HG03135 (cell line): Measurements from ENCODE around the gene IL24.

ENCODE experiments used
- ATAC-seq: cut with Tn5 transposase; IDR thresholded peaks from one replicate; pipeline ENCODE4 v1.9.1; 2021; ENCODE audit warnings: mild to moderate bottlenecking, moderate library complexity; ENCODE audit not compliant: unreplicated experiment

The IL24 gene

GRCh38 chr1:206949641-206950040 lies 52.4 kb downstream of the IL24 start:
- ATAC-seq, result no peak

GRCh38 chr1:206951318-206952100 lies 54.3 kb downstream of the IL24 start:
- ATAC-seq, result peak; percentile 47

DNA sequence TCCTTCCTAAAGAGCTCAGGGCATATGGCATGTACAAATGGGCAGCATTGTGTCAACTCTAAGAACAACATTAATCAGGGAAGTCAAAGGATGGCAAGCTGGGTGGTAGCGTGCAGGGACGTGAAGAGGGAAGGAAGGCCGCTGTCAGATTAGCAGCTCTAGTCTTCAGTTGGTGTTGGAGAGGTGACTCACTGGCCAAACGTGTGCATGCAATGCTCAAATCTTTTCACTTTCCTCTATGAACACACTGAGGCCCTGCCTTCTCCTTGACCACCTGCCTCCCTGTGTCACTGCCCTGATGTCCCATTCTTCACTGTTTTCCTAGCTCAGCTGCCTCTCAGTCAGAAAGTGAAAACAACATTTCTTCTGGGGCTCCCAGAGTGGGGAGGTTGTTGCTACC lies 54.9 kb downstream of the IL24 start:
- no peak for ATAC-seq

DNA sequence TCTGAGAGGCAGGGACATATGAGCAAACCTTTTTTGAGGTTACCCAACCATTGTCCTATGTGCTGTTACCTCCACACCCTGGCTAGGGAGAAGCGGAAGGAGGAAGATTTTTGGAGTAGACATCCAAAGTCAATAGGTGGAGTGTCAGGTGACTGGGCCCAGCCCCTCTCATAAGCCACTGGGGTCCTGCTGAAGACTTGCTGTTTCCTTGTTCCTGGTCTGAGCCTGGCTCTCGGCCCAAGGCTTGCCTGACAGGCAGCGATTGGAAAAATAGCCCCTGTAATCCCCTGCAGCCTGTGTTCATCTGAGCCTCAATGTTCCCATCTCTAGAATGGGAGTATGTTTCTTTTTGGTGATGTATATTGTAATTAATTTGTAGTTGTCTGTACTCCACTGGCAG lies 55.9 kb downstream of the IL24 start:
- ATAC-seq, result no peak

- no peak for ATAC-seq
Measured at GRCh38 chr1:206953626-206954025, 56.4 kb downstream of the IL24 start.
